HG03558 (cell line): ENCODE data around the gene THBS2.

Experiments
- ATAC-seq: cut with Tn5 transposase; IDR thresholded peaks from one replicate; pipeline ENCODE4 v1.9.1; 2021; ENCODE audit warnings: moderate number of reproducible peaks; ENCODE audit not compliant: unreplicated experiment; ENCODE audit errors: extremely low read depth

The THBS2 gene

DNA sequence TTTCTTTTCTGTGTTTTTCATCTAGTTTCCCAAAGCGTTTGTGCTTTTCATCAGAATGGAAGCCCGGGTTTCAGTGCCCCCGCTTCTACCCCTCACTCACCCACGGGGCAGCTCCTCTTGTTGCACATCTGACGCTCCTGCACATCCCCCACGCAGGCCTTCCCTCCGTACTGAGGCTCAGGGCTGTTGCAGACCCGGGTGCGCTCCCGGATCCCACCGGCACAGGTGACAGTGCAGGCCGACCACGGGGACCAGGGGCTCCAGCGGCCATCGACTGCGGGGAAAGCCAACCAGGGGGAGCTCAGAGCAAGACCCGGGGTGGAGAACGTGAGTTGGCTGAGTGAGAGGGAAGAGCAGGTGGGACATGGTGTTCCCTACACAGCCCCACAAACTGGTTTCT is 19.0 kb downstream of the THBS2 start:
- ATAC-seq = no peak

- ATAC-seq = no peak
Observed at GRCh38 chr6:169233832-169234231, 19.8 kb downstream of the THBS2 start.

DNA sequence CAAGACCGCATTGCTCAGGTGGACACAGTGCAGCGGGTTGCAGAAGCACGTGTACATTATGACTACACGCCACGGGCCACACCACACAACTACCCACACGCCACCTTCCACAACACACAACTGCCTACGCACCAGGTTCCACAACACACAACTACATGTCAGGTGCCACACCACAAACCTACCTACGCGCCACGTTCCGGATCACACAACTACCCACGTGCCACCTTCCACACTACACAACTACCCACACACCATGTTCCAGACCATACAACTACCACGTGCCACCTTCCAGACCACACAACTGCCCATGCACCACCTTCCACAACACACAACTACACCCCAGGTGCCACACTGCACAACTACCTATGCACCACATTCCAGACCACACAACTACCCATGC is 20.5 kb downstream of the THBS2 start:
- no peak for ATAC-seq

DNA sequence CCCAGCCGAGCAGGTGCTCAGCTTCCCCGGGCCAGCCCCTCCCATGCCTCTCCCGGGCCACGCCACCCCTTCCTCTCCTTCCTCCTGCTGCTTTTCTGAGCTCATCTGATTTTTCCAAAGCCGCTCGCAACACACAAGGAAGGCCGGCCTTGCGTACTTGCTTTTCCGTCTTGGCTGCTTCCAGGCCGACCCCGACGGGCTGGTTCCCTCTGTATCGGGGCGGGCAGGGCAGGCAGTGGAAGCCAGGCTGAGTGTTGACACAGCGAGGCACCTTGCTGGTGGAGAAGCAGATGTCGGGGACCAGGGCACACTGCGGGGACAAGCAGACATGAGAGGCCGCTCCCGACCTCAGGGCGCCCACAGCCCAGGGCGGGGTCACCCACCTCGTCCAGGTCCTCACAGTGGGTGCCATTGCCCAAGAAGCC is 21.1 kb downstream of the THBS2 start:
- no peak for ATAC-seq

DNA sequence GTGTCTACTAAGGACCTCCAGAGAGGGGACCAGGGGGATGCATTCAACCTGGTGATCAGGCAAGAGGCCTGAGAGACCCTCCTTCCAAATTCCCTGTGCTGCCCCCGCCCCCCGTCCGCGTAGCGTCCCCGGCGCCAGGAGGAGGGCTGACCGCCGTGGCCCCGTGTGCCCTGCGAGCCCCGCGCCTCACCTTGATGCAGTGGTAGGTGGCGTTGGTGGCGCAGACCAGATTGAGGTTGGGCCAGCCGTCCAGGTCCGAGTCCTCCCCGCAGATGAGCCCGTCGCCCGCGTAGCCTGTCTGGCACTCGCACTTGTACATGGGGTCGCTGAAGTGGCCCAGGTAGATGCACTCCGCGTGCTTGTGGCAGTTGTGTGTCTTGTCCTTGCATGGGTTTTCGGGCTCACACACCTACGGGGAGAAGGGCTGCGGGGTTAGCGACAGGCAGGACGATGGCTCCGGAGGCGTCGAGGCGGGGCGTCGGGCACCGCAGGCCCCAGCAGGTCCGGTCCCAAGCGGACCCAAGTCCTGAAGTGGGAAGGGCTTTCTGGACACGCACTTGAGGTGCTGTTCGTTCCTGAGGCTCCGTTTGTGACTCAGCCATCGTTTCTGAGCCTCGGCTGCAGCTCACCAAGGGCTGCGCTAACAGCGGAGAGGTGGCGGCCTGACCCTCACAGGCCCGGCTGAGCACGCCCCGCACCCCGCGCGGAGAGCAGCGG is 21.7 kb downstream of the THBS2 start:
- ATAC-seq = no peak

GRCh38 chr6:169230946-169231789 is 22.5 kb downstream of the THBS2 start:
- ATAC-seq = no peak

- no peak for ATAC-seq
Observed at GRCh38 chr6:169230322-169230665, 23.4 kb downstream of the THBS2 start.

- ATAC-seq = no peak
Observed at GRCh38 chr6:169229615-169230321, 23.9 kb downstream of the THBS2 start.

- ATAC-seq = no peak
Observed at GRCh38 chr6:169227116-169227515, 26.5 kb downstream of the THBS2 start.

- no peak for ATAC-seq
Observed at GRCh38 chr6:169225887-169226286, 27.8 kb downstream of the THBS2 start.

DNA sequence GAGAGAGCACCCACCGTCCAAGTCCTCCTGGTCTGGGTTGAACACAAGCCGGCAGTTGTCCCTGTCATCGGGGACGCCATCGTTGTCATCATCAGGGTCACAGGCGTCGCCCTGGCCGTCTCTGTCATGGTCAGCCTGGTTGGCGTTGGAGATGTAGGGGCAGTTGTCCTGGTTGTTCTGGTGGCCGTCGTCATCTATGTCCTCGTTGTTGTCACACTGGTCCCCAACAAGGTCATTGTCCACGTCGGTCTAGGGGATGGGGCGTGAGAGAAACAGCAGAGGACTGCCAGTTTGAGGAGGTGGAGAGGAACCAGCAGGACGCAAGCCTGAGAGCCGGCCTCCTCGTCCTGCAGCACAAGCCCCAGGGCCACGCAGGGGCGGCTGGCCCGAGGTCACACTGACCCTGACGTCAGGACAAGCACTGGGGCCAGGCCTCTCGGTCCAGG is 28.5 kb downstream of the THBS2 start:
- no peak for ATAC-seq

DNA sequence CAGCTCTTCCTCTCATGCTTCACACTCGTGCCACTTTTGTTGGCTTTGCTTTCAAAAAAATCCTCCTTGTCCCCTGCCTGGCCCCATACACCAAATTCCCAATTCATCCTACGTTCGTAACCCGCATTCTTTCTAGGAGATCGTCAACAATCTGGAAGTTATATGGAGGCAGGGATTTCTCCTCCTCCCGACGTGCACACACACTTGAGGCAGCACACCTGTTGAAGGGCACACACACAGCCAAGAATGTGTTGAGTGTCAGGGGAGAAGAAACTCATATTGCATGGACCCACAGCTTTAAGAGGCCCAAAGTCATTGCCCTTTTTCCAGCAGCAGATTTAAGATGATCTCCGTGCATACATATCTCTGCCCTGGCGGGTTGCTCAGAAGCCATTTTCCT is 28.9 kb downstream of the THBS2 start:
- no peak for ATAC-seq

DNA sequence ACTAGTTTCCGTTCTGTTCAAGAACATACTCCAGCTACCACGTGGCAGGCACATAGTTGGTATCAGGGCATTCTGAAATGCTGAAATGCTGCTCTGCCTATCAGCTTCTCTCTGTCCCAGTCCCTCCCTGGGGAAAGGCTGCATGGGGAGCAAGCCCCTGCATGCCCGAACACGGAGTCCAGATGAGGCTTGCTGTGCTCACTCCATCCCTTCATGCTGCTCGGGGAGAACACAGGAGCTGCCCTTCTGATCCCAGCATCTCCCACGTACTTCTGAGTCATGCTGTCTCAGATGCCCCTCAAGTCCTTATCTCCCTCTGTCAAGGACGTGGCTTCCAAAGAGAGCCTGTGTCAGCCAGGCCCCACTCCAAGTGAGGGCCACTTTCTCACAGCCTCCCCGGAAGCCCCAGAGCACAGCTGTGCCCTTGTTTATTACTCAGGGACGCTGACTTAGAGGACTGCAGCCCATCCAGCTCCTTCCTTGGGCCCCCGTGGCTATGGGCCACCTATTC is 29.4 kb downstream of the THBS2 start:
- no peak for ATAC-seq

- ATAC-seq = no peak
Observed at GRCh38 chr6:169223006-169223405, 30.6 kb downstream of the THBS2 start.

GRCh38 chr6:169222126-169222525 is 31.5 kb downstream of the THBS2 start:
- no peak for ATAC-seq

- ATAC-seq = no peak
Observed at GRCh38 chr6:169221264-169221663, 32.4 kb downstream of the THBS2 start.

- no peak for ATAC-seq
Observed at GRCh38 chr6:169220068-169220964, 33.3 kb downstream of the THBS2 start.

- no peak for ATAC-seq
Observed at GRCh38 chr6:169217972-169218371, 35.7 kb downstream of the THBS2 start.

DNA sequence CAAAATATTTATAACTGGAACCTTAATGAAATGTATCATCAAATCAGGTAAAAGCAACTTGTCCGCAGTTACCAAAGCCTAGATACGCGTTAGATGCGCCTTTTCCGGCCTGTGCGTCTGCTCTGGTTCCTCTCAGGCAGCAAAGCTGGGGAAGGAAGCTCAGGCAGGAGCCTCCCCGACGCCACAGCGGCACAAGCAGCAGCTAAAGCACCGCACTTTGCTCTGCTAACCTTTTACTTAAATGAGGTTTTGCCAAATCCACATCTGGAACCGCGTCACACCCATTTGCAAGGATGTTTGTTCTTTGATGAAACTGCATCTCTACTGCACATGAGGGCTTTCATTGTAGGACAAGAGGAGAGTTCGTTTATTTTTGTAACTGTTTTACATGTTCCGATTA is 36.8 kb downstream of the THBS2 start:
- no peak for ATAC-seq

DNA sequence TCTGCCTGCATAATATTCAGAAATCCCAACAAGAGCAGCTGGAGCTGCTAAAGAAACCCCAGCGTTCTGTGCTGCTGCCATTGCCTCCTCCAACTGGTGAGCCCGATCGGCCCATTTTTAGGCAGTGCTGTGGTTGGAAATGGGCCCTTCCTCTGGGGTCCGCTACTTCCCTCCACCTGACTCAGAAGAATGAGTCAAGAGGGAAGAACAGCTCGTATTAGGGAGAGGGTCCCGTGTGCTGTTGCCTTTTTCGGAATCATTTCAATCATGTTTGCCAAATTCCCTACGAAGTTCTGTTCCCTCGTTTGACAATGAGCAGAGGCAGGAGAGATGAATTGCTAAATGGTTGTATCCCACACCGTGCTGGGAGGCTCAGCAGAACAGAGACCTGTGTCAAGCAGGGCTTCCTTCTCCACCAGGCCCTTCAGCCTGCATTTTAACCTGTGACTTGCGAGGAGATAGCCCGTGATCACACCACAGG is 38.4 kb downstream of the THBS2 start:
- ATAC-seq = no peak
